VCaP (cell line): ENCODE data around the gene NUDT14.

Experiments used
- H3K27ac ChIP-seq: fragments of 450-650 bp; 2 replicates; pipeline ENCODE4 v1.5.1; 2017
- CTCF ChIP-seq: fragments of 450-650 bp; conservative IDR thresholded peaks from 2 replicates; pipeline ENCODE4 v1.5.1; 2017; ENCODE audit warnings: mild to moderate bottlenecking, moderate library complexity

NUDT14 gene

GRCh38 chr14:105126126-105126980 is 54.8 kb downstream of the NUDT14 start:
- TF ChIP-seq CTCF, result no peak
- no peak overlapping the region for H3K27ac ChIP-seq

- TF ChIP-seq CTCF, result no peak
- no peak overlapping the region for H3K27ac ChIP-seq
These were observed 56.3 kb downstream of the NUDT14 start for GRCh38 chr14:105124823-105125222.

- TF ChIP-seq CTCF, result no peak
- no peak overlapping the region for H3K27ac ChIP-seq
These were observed 56.9 kb downstream of the NUDT14 start for GRCh38 chr14:105123981-105124765.

- no peak overlapping the region for H3K27ac ChIP-seq
- TF ChIP-seq CTCF, result no peak
These were observed 57.9 kb downstream of the NUDT14 start for GRCh38 chr14:105123064-105123665.
